Measurements from ENCODE around the gene TIA1. TPM values are rescaled to one million over a fixed set of nuclear protein-coding genes. Genes with fewer than 3 reads are reported as not detected.
"Not testable (repeated sequence)": the region's sequence is repeated elsewhere in the genome, so short reads cannot be mapped to it uniquely, and the experiment has no call there.

TIA1 gene
- total and polyA plus RNA-seq, 4 experiments from 2014 or later, result 43.3 to 208 (median 126) TPM

- H3K4me1 ChIP-seq (ENCODE audit: insufficient read depth, low read length); H3K27me3 Mint-ChIP-seq; H3K27me3 ChIP-seq (ENCODE audit: insufficient read depth, low read length); DNase-seq; H3K27ac ChIP-seq (ENCODE audit: low read depth, low read length); H3K36me3 ChIP-seq (ENCODE audit: insufficient read depth, low read length); H3K9me3 ChIP-seq (ENCODE audit: control insufficient read depth in 1 of 2, low read length in 2 of 2); intact Hi-C loops (cut with micrococcal nuclease); H3K9me3 Mint-ChIP-seq; H3K4me3 ChIP-seq (ENCODE audit: low read length in 2 of 2); H3K27ac Mint-ChIP-seq; H3K4me3 Mint-ChIP-seq; CTCF ChIA-PET (ENCODE audit: partially characterized antibody): not testable (repeated sequence)
- Mint-ChIP-seq H3K36me3 (peaks cover 30 to 36% of the 10 kb centered on the region in 2 donors), H3K4me1 (peaks cover 5 to 16% (median 13%) of the 10 kb centered on the region in 4 donors)
- POLR2A ChIA-PET (ENCODE audit: partially characterized antibody), result interaction anchor here (1.4 kb wide), 1 partner anchor 12 kb away, joined by 4 read pairs; the partner anchor contains the start of gene PCYOX1
Measured at GRCh38 chr2:70269422-70270302, 21.2 kb upstream of the TIA1 start.

GRCh38 chr2:70266925-70267324 lies 18.5 kb upstream of the TIA1 start:
- H3K4me3 ChIP-seq (ENCODE audit: low read length in 2 of 2); H3K9me3 ChIP-seq (ENCODE audit: control insufficient read depth in 1 of 2, low read length in 2 of 2); H3K27ac Mint-ChIP-seq; H3K27ac ChIP-seq (ENCODE audit: low read depth, low read length); H3K9me3 Mint-ChIP-seq; H3K4me3 Mint-ChIP-seq; DNase-seq; H3K27me3 ChIP-seq (ENCODE audit: insufficient read depth, low read length); H3K27me3 Mint-ChIP-seq; CTCF ChIA-PET (ENCODE audit: partially characterized antibody); H3K4me1 ChIP-seq (ENCODE audit: insufficient read depth, low read length); H3K36me3 ChIP-seq (ENCODE audit: insufficient read depth, low read length); POLR2A ChIA-PET (ENCODE audit: partially characterized antibody); intact Hi-C loops (cut with micrococcal nuclease): not testable (repeated sequence)
- Mint-ChIP-seq H3K4me1 (peaks cover 6 to 16% (median 13%) of the 10 kb centered on the region in 4 donors), H3K36me3 (peaks cover 30 to 38% of the 10 kb centered on the region in 2 donors)

DNA sequence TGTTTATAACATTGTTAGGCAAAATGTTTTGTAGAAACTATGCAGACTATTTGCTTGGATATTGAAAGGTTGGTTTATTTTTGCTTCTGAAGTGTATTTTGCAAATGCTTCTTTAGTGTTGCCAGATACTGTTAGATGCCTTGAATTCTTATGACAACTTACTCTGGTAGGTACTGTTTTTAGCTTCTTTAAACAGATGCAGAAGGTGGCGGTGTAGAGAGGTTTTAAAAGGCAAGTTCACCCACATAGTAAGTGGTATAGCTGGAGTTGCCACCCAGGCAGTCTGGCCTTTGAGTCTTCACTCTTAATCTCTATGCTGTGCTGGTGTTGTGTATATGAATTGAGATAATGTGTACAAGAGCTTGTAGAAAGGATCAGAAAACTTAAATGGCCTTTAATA lies 13.1 kb upstream of the TIA1 start:
- Mint-ChIP-seq H3K36me3 (peaks cover 30 to 51% of the 10 kb centered on the region in 2 donors), H3K9me3 (peaks cover 0 to 2% (median 0%) of the 10 kb centered on the region in 8 donors), H3K27me3 (no peaks in the 10 kb centered on the region), H3K27ac (peak overlapping the region in 2 of 7 donors; percentile 18 to 20), H3K4me1 (peaks cover 31 to 59% (median 45%) of the 10 kb centered on the region in 4 donors), H3K4me3 (no peak overlapping the region)
- Histone ChIP-seq H3K27ac (ENCODE audit: low read depth, low read length) (no peak overlapping the region), H3K9me3 (ENCODE audit: control insufficient read depth in 1 of 2, low read length in 2 of 2) (no peaks in the 10 kb centered on the region), H3K27me3 (ENCODE audit: insufficient read depth, low read length) (no peaks in the 10 kb centered on the region), H3K36me3 (ENCODE audit: insufficient read depth, low read length) (peaks cover 6% of the 10 kb centered on the region), H3K4me1 (ENCODE audit: insufficient read depth, low read length) (peaks cover 17% of the 10 kb centered on the region), H3K4me3 (ENCODE audit: low read length in 2 of 2) (no peak overlapping the region)
- ChIA-PET POLR2A (ENCODE audit: partially characterized antibody) (interaction anchor here (5.3 kb wide), 1 partner anchor 71 kb away, joined by 44 read pairs; the partner anchor contains the start of gene C2orf42), CTCF (ENCODE audit: partially characterized antibody) (no interaction called here)
- no peak for DNase-seq
- intact Hi-C loops (cut with micrococcal nuclease), result no loop called here

DNA sequence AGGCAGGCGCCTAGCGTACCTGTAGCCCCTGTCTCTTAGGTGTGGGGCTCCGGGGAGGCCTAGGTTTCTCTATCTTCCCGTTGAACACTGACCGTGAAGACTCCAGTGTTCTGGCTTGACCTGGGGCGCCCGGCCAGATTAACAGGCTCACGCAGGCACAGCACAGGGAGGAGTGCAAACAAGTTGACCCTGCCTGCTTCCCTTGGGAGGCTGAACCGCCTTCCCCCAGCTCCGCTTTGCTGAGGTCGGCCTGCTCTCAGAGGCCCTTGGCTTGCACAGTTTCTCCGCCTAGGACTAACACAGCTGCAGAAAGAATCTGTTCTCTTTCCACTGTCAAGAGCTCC lies 10.1 kb upstream of the TIA1 start:
- POLR2A ChIA-PET (ENCODE audit: partially characterized antibody), result interaction anchor here (0.6 to 5.3 kb wide), 22 partner anchors 10 to 821 kb away, joined by 3 to 55 read pairs (median 6); partner anchors contain the start of genes C2orf42, FAM136A, MXD1 and NFU1
- peaks cover 16 to 39% of the 10 kb centered on the region in 2 donors for H3K36me3 Mint-ChIP-seq
- peaks cover 0 to 3% (median 0%) of the 10 kb centered on the region in 8 donors for H3K9me3 Mint-ChIP-seq
- no peaks in the 10 kb centered on the region for H3K27me3 ChIP-seq (ENCODE audit: insufficient read depth, low read length)
- peak overlapping the region; percentile 87 to 97 (median 93) for H3K4me3 Mint-ChIP-seq
- no peaks in the 10 kb centered on the region for H3K9me3 ChIP-seq (ENCODE audit: control insufficient read depth in 1 of 2, low read length in 2 of 2)
- no peaks in the 10 kb centered on the region for H3K27me3 Mint-ChIP-seq
- H3K27ac Mint-ChIP-seq, result peak overlapping the region; percentile 8 to 86 (median 69)
- peak overlapping the region; percentile 57 for H3K27ac ChIP-seq (ENCODE audit: low read depth, low read length)
- DNase-seq, result peak in 1 of 5 donors; percentile 39
- H3K4me1 Mint-ChIP-seq, result peaks cover 26 to 48% (median 36%) of the 10 kb centered on the region in 4 donors
- CTCF ChIA-PET (ENCODE audit: partially characterized antibody), result interaction anchor here (1.2 to 3.0 kb wide), 7 partner anchors 9 to 345 kb away, joined by 4 to 21 read pairs (median 7); partner anchors contain the start of genes FAM136A, MXD1, SNRPG and TIA1
- peak overlapping the region; percentile 10 to 79 for H3K4me3 ChIP-seq (ENCODE audit: low read length in 2 of 2)
- no peaks in the 10 kb centered on the region for H3K36me3 ChIP-seq (ENCODE audit: insufficient read depth, low read length)
- peaks cover 17% of the 10 kb centered on the region for H3K4me1 ChIP-seq (ENCODE audit: insufficient read depth, low read length)
- intact Hi-C loops (cut with micrococcal nuclease), result loop anchor here (1.0 to 2.0 kb wide), 4 partner anchors 10 to 344 kb away; partner anchors contain the start of genes C2orf42, SNRPG and TIA1

DNA sequence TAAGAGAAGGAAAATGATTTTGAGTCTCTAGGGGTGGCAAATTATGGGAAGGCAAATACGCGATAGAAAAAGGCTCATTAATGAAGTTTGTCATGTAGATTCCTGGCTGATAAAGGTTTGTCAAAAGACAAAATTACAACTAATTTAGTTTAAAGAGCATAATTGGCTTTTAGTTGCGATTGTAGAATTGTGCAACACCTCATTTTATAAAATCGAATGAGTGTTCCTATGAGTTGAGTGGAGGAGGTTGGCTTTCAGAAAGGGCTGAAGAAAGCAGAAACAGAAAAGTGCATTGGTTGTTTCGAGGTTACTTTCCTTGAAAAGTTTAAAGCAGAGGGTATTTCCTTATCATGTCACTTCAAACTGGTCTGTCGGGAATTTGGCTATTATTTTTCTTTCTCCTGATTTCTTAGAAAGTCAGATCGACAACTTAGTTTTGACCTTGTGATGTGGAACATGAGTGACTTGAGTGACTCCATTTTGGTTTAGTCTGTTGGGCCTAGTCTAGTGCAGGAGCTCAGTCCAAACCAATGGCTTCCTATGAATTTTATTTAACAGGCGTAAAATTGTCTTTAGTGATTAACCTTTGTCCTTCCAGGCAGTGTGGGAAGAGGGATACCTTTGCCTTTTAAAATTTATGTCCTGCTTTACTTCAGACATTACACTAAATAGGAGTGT lies 7.3 kb upstream of the TIA1 start:
- ChIA-PET POLR2A (ENCODE audit: partially characterized antibody) (no interaction called here), CTCF (ENCODE audit: partially characterized antibody) (no interaction called here)
- Histone ChIP-seq H3K4me1 (ENCODE audit: insufficient read depth, low read length) (peaks cover 17% of the 10 kb centered on the region), H3K4me3 (ENCODE audit: low read length in 2 of 2) (no peak overlapping the region), H3K9me3 (ENCODE audit: control insufficient read depth in 1 of 2, low read length in 2 of 2) (no peaks in the 10 kb centered on the region), H3K36me3 (ENCODE audit: insufficient read depth, low read length) (no peaks in the 10 kb centered on the region), H3K27me3 (ENCODE audit: insufficient read depth, low read length) (no peaks in the 10 kb centered on the region), H3K27ac (ENCODE audit: low read depth, low read length) (no peak overlapping the region)
- H3K4me3 Mint-ChIP-seq, result peak overlapping the region in 3 of 8 donors; percentile 13 to 49 (median 36)
- H3K9me3 Mint-ChIP-seq, result peaks cover 0 to 3% (median 0%) of the 10 kb centered on the region in 8 donors
- H3K36me3 Mint-ChIP-seq, result peaks cover 1 to 21% of the 10 kb centered on the region in 2 donors
- DNase-seq, result no peak
- no peak overlapping the region for H3K27ac Mint-ChIP-seq
- H3K27me3 Mint-ChIP-seq, result no peaks in the 10 kb centered on the region
- peaks cover 12 to 34% (median 23%) of the 10 kb centered on the region in 4 donors for H3K4me1 Mint-ChIP-seq
- intact Hi-C loops (cut with micrococcal nuclease), result no loop called here

GRCh38 chr2:70250434-70250833 lies 2.0 kb upstream of the TIA1 start:
- Mint-ChIP-seq H3K9me3 (peaks cover 0 to 7% (median 0%) of the 10 kb centered on the region in 8 donors), H3K36me3 (peaks cover 0 to 21% of the 10 kb centered on the region in 2 donors), H3K27ac (peak overlapping the region in 2 of 7 donors; percentile 3 to 99), H3K4me1 (peaks cover 12 to 33% (median 17%) of the 10 kb centered on the region in 4 donors), H3K27me3 (peaks cover 2 to 4% of the 10 kb centered on the region in 2 donors), H3K4me3 (no peak overlapping the region)
- H3K9me3 ChIP-seq (ENCODE audit: control insufficient read depth in 1 of 2, low read length in 2 of 2), result no peaks in the 10 kb centered on the region
- DNase-seq, result no peak
- H3K27me3 ChIP-seq (ENCODE audit: insufficient read depth, low read length), result no peaks in the 10 kb centered on the region
- H3K4me3 ChIP-seq (ENCODE audit: low read length in 2 of 2), result no peak overlapping the region
- H3K36me3 ChIP-seq (ENCODE audit: insufficient read depth, low read length), result no peaks in the 10 kb centered on the region
- POLR2A ChIA-PET (ENCODE audit: partially characterized antibody), result interaction anchor here (1.2 to 2.7 kb wide), 2 partner anchors 43 to 818 kb away, joined by 3 to 14 read pairs; partner anchors contain the start of genes NAGK and SNRPG
- intact Hi-C loops (cut with micrococcal nuclease), result no loop called here
- peaks cover 17% of the 10 kb centered on the region for H3K4me1 ChIP-seq (ENCODE audit: insufficient read depth, low read length)
- CTCF ChIA-PET (ENCODE audit: partially characterized antibody), result no interaction called here
- no peak overlapping the region for H3K27ac ChIP-seq (ENCODE audit: low read depth, low read length)

Measured in CD4-positive, alpha-beta memory T cell (primary cell).